GM19035 (cell line): ENCODE data around the gene GFOD1.

ENCODE experiments used
- ATAC-seq: cut with Tn5 transposase; IDR thresholded peaks from one replicate; pipeline ENCODE4 v1.9.1; 2021; ENCODE audit not compliant: unreplicated experiment

The GFOD1 gene

DNA sequence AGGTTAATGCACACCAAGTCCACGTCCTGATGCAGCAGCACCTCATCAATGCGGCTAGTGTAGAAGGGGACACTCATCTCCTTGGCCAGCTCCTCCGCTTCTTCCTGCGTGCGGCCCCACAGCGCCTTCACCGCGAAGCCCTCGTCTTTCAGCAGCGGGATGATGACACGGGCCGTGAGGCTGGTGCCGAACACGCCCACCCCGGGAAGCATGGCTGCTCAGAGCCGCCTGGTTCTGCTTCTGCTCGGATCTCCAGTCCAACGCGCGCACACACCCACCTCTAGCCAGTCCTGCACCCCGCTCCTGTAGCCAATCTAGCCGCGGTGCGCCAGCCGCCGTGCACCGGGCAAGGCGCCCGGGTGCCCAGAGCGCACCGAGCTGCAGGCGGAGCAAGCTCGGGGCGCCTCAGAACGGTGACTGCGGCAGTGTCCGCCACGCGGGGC lies 700 bp downstream of the GFOD1 start:
- peak; percentile 34 for ATAC-seq

DNA sequence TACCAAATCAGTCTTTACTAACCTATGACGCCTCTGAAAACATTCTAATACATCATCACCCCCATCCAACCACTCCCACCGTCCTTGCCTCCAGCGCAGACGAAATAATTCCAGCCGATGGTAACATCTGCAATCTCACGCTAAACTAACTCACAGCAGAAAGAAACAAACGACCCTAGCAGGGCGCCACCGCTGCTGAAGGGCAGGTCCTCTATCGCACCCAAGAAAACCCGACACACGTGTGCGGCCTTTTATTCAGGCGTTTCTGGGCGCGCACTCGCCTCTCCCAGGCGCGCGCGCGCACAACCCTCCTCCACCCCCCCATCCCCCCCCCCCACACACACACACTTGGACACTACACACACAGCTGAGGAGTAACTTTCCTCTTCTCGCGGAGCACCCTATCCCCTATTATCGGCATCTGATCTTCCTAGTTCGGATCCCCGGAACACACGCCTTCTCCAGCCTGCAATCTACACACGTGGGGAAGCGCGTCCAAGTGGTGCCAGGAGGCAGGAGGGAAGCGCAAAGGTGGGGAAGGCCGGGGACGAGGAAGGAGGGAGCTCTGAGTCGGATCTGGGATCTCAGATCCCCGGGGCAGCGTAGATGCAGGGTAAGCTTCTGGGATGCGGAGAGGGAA lies 1.4 kb downstream of the GFOD1 start:
- no peak for ATAC-seq

DNA sequence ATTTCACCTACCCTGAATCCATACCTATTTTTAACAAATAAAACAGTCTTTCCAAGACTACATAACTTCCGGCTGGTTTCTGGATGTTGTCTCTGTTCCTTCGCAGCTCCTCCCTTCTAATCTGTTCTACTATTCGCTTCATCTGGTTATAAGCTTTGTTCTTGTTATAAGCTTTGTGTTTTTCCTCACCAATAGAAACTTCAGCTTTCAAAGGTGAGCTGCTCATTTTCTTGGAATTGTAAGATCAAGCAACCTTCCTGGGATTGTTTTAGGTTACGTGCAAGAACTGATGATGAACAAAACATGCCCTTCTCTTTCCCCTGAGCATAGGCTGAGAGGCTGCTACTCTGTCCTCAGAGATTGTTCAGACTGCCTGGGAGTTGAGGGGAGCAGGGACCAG lies 2.1 kb downstream of the GFOD1 start:
- ATAC-seq: no peak

DNA sequence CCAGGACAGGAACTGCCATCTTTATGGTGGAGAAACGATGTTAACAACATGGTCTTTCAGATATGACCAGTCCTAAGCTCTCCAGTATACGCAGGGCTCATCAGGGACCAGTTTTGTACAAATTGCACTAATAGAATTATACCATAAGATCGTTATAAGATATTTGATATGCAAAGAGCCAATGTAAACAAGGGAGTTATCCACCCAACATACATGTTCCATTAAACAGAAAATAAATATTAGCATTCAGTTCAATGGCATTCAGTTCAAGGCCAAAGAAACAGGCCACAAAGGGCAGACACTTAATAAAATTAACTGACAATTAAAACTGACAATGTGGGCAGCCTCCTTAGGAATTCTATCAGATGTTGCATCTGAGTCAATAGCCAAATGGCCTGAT lies 2.6 kb downstream of the GFOD1 start:
- ATAC-seq: no peak

DNA sequence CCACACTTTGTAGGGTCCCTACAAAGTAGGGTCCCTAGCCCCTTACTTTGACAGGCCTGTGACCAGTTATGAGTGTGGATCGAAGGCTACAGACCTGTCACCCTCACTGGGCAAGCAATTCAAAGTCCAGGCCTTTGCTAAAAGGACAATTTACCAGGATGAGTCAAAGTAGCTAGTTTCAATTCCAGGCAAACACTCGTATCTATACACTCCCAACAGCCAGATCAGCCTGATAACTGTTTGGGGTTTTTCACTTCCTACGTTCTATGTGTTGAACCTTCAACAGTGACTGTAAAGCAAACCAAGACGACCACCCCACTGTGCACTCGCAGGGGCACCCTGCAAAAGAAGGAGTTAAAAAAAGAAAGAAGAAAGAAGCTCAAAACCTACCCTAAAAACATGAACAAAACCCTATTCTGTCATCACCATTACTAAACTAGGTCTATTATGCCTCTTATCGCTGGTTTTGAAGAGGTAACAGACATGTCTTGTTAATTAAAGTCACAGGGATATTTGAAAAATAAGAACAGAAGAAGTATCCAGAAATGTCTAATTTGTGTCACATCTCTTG lies 3.2 kb downstream of the GFOD1 start:
- no peak for ATAC-seq

DNA sequence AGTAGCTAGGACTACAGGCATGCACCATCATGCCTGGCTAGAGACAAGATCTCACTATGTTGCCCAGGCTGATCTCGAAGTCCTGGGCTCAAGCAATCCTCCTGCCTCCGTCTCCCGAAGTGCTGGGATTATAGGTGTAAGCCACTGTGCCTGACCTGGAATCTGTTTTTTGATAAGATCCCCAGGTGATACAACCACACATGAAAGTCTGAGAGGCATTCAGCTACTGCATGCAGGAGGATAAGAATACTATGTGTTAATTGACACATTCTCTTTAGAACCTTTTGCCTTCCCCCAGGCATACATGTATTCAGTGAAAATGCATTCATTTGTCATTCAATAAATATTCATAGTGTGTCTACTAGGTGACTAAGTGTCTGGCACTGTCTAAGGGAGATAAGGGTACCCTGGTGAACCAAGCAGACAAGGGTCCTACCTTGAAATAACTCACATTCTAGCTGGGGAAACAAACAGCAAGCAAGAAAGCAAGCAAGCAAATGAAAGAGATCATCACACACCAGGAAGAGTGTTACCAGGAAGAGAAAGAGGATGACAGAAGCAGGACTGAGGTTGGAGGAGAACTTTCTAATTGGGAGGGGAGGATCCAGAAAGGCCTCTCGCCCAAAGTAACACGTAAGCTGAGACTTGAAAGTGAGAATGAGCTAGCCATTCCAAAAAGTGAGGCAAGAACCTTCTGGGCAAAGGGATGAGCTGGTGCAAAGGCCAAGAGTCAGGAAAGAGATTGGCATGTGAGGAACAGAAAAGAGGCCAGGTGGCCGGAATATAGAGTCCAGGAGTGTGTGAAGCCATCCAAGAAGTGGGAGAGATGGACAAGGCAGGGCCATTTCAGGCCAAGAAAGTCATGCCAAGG lies 6.5 kb downstream of the GFOD1 start:
- no peak for ATAC-seq

DNA sequence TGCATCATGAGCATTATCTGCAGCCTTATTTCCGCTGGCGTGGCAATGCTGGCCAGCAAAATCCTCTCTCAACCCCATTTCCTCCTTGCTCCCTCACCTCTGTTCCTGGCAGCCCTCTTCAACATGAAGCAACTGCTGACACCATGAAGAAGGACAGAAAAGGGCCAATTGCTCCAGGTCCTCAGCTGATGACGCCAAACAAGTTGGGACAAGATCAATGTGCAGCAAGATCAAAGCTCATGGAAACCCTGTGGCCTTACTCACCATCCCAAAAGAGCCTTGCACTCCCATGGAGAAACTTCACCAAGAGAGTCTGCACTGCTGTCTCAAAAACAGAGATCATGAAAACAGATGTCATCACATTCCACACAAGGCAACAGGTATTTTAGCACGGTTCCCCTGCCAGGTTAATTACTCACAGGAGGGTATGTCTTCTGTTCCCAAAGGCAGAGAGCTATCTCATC lies 7.4 kb downstream of the GFOD1 start:
- ATAC-seq: no peak

DNA sequence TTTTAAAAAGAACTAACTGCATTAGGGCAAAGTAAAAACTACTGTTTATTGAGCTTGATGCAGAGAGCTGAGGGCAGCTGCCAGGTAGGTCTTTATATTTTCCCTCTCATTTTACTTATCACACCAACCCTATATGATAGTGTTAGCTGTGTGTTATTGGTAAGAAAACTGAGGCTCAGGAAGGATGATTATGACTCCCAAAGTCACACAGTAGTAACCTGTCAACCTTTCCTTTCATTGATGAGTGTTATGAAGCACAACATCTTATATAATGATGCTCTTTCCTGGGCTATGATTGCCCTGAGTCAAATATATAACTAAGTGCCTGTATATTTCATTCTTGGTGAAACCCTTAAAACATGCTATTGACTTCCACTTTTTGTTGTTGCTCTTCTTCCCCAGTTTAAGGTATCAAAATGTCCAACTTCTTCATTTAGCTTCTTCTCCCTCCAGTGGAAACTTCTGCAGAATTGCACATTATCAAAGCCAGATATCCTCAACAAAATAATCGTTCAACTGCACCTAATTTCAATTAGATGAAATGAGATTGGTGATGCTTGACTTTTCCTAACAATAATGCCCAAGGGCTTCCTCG lies 8.1 kb downstream of the GFOD1 start:
- ATAC-seq: no peak

DNA sequence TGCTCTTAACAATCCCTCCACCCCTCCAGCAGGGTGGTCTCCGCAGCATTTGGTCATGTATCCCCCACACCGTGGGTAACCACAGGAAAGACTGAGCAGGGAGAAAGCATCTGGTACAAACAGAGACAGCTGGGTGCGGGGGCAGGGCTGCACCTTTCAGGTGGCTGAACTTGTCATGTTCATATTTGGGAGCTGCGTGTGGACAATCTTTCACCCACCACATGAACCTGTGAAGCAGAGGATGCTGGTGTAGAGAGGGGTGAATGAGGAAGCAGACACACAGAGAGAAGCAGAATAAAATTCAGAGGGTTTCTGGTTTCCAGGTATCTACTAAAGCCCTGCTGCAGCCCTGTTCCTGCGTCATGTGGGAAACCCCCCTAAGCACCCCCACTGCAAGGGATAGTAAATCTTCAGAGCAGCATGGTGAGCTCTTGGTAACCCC lies 8.9 kb downstream of the GFOD1 start:
- ATAC-seq: no peak

DNA sequence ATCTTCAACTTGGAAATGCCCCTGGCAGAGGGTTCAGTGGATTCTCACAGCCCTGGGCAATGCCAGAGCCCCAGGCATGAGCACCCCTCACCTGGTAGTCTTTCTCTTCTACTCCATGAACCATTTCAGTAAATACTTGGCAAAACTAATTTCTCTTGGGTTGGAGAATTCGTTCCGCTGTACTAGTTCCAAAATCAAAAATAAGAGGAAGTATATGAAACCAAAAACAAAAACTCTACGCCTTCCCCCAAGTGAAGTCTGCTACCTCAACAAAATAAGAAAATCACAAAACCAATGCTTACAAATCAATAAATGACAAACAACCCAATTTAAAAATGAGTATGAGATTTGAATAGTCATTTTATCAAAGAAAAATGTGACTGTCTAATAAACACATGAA lies 12.6 kb downstream of the GFOD1 start:
- ATAC-seq: no peak

DNA sequence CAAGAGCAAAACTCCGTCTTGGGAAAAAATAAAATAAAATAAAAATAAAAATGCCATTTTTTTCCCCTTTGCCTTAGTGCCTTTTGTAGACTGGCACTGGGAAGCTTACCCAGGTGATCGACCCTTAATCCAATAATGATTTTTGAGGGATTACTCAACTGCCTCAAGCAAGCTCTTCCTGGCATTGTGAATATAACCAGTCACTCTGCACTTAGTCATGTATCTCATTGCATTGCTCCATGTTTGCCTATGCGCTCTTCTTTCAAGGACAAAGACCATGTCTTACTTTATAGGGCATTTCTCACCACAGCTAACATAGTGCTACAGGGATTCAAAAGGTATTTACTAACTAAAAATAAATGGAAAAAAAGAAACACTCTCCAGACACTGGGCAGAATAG lies 13.0 kb downstream of the GFOD1 start:
- no peak for ATAC-seq

DNA sequence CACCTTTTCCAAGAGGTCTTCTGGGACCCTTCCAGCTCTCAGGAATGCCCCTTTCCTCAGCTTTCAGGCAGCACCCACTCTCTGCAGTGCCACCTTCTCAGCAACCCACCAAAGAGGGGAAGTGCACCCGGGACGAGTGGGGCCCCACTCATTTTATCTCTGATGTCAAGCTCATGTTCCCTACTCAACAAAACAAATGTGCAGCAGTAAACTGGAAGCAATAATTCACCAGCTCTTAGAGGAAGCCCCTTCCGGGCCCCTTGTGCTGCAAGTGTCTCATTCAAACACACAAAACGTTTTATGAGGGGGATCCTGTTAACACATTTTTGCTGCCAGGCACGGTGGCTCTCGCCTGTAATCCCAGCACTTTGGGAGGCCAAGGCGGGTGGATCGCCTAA lies 13.6 kb downstream of the GFOD1 start:
- ATAC-seq: no peak

DNA sequence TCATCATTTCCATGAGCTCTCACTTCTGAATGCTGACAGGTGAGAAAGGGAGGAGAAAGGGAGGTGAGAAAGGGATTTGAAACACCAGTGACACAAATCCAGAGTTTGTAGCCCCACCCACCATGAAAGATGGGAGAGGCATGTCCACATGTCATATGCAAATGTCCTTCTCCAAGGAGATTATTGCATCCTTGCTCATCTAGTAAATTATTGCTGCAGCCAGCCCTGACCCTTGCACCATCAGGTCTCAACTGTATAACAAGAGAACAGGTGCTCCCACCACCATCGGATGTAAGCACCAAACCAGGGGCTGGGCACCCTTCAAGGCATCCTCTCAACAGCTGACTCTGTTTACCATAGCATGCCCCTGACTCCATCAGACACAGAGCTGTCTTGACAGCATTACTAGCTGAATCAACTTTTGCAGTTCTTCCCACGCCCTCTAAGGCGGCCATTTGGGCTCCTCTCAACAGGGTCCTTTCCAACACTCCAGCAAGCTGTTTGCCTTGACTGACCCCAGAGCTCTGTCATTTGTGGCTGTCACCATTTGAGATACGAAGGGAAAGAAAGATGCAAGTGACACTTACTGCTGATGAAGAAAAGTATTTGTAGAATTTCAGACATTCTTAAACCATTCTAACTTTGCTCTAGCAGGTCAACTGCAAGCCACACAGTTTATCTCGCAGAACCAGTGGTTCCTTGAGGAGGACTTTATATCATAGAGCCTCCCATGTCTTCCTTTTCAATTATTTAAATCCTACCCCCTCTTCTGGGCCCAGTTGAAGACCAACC lies 14.2 kb downstream of the GFOD1 start:
- ATAC-seq: no peak

DNA sequence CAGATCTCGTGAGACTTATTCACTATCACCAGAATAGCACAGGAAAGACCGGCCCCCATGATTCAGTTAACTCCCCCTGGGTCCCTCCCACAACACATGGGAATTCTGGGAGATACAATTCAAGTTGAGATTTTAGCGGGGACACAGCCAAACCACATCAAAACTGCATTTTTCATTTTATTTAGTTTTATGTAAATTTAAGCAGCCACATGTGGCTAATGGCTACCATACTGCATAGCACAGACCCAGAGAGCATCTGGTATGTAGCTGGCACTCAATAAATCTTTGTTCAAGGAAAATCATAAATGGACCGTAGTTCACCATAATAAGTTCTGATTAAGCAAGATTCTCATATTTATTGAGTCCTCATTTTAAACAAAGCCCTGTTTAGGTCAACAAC lies 15.3 kb downstream of the GFOD1 start:
- no peak for ATAC-seq

DNA sequence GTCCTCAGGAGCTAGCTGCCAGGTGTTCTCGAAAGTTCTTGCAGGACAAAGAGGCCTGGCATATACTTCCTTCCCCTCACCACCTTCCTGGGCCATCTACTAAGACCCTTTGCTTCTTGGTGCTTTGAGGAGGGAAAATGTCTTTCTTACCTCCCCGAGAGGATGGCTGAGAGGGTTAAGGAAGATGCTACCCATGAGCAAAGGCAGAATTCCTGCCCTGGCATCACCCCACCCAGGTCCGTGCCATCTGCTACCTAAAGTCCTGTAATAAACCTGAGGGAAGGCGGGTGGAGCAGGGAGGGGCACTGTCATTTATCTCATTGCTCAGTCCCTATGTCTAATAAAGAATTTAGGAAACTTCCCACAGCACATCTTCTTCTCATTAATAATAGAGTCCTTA lies 16.2 kb downstream of the GFOD1 start:
- ATAC-seq: no peak

DNA sequence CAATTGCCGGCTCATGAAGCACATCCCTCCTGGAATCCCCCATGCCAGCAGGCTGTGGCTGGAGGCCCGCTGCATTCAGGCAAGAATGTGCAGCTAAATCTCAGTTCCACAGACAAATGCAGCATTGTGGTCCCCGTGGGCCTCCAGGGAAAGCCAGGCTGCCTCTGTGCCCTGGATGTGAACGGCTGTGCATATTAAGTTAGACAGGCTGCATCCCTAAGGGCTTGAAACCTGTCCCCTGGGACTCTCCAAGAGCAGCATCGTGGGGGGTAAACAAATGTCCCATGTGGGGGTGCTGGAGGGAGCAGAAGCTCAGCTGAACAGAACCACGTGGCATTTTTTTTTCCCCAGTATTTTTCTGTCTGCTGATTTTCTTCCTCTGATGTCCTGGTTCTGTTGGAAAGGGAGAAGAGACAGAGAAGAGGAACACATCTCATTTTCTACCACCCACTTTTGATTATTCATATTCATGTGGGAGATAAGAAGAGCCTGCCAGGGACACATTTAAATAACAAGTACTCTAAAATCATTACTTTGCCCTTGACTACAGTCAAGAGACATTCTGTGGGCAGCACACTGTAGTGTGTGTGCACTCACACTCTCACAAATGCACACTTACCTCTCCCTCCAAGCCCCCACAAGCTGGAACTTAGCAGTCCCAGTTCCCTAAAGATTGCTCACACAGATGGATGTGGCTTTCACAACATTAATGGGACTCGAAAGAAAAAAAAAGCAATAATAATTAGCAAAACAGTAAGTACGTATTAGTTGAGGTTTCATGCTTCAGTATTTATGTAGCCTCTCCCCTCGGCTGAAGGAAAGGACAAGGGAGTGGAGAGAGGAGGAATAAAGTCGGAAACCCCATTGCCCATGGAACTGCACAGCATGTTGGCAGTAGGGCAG lies 16.9 kb downstream of the GFOD1 start:
- no peak for ATAC-seq

DNA sequence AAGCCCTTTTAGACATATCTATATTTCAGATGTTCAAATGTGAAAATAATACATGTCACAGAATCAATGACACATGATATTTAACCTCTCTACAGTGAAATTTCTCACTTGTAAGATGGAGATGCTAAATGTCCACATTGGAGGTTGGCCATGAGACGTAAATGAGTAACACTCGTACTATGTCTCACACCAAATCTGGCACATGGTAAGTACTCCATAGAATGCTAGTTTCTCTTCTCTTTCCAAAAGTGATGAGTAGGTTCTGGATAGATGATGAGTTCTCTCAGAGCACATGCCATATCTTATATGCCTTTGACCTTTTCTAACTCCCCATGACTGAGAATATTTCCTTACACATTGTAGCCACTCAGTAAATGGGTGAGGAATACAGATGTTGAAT lies 17.7 kb downstream of the GFOD1 start:
- ATAC-seq: no peak

DNA sequence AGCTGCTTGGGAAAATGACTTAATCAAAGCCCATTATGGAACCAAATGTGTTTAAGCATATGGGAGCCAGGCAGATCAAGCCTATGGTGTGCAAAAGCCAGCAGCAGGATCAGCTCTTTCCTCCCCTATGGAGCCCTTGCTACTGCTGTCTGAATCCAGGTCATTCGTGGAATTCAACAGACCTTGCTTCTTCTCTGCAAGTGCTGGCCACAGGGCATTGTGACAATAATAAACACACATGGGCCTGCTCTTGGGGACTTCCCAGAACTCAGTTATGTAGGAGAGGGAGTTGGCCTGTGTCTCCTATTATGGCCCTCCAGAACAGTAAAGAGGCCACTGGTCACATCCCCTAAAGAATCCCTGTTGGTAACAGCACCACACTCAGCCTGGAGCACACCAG lies 18.6 kb downstream of the GFOD1 start:
- ATAC-seq: no peak

DNA sequence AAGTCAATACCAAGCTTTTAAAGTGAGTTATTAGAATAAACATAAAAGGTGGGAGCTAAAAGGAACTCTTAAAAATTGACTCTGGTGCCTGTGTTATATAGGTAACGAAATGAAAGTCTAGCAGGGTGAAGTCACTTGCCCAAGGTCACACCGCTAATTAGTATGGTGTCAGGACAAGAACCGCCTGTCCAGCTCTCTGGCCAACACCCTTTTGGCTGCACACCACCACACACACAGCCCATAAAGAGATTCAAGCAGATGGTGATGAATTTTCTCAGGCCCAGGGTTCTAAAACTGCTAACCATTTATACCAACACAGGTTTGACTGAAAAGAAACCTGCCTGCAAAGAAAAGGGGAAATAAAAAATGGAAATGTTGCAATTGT lies 20.2 kb downstream of the GFOD1 start:
- no peak for ATAC-seq
